Sigmoid colon (tissue), 7 donors: ENCODE data around the gene VHLL. TPM values are rescaled to one million over a fixed set of nuclear protein-coding genes. Genes with fewer than 3 reads are reported as not detected.

Experiments
- DNase-seq: peaks from one replicate; pipeline ENCODE4 v3.0.0-alpha.2; 2019
- H3K27ac ChIP-seq, 4 donors: fragments of 200-600 bp; sonication (generic); one replicate each; pipeline ENCODE4 v1.5.1; 2016 to 2019; ENCODE audit warnings: mild to moderate bottlenecking in 1 of 4
- H3K27me3 ChIP-seq, 3 donors: fragments of 200-600 bp; sonication (generic); one replicate each; pipeline ENCODE4 v1.5.1; 2019; ENCODE audit warnings: mild to moderate bottlenecking in 1 of 3
- H3K36me3 ChIP-seq, 4 donors: fragments of 200-600 bp; sonication (generic); one replicate each; pipeline ENCODE4 v1.5.1; 2016 to 2019
- H3K4me1 ChIP-seq, 4 donors: fragments of 200-600 bp; sonication (generic); one replicate each; pipeline ENCODE4 v1.5.1; 2017 to 2019
- H3K4me3 ChIP-seq, 4 donors: fragments of 200-600 bp; sonication (generic); one replicate each; pipeline ENCODE4 v1.5.1; 2017 to 2019; ENCODE audit warnings: mild to moderate bottlenecking in 2 of 4, moderate library complexity in 1 of 4
- H3K9me3 ChIP-seq, 4 donors: fragments of 200-600 bp in 3 of 4; sonication (generic) in 3 of 4; one replicate each; pipeline versions ENCODE4 v1.5.1 to v1.6.1; 2013 to 2019
- EP300 ChIP-seq, 4 donors: sonication (generic); formaldehyde crosslinking; IDR thresholded peaks; one replicate each; pipeline ENCODE4 v1.6.1; 2017; ENCODE audit warnings: antibody characterized with exemption in 4 of 4
- POLR2A ChIP-seq, 2 donors: fragments of 450-650 bp; IDR thresholded peaks; one replicate each; pipeline ENCODE4 v1.6.1; 2016; ENCODE audit warnings: antibody characterized with exemption in 2 of 2, mild to moderate bottlenecking in 2 of 2, moderate library complexity in 2 of 2
- POLR2AphosphoS5 ChIP-seq, 4 donors: sonication (generic); formaldehyde crosslinking; IDR thresholded peaks; one replicate each; pipeline ENCODE4 v1.6.1; 2017; ENCODE audit warnings: antibody characterized with exemption in 4 of 4
- WGBS, 2 donors: extraction: QIAGEN DNeasy Blood & Tissue Kit; methylation state at CpG; one replicate each; pipeline ENCODE4 v1.1.7; 2013; 5-methylcytosine and 5-hydroxymethylcytosine counted together
- intact Hi-C: fragments of 100-400 bp; cut with DNase I; formaldehyde crosslinking; loops from one replicate; pipeline ENCODE4 v1.15.1; 2023
- polyA plus RNA-seq, 3 donors: library from polyadenylated mRNA; stranded (reverse); fragments of 200-250 nt; gene quantifications; one replicate each; pipeline ENCODE4 v1.2.3, GENCODE V29; 2013
- total RNA-seq, 4 donors: library from RNA; depleted of rRNA; stranded (reverse); fragments of >200 nt; gene quantifications; one replicate each; pipeline ENCODE4 v1.1.0, GENCODE V29; 2016
- TF ChIP-seq, protein P1 (sequence below), 4 experiments: fragments of 450-650 bp in 3 of 4; fragments of 200-600 bp in 1 of 4; IDR thresholded peaks; one replicate each; pipeline ENCODE4 v1.5.1; 2016 to 2019; ENCODE audit warnings: antibody characterized with exemption in 4 of 4, mild to moderate bottlenecking in 3 of 4, moderate library complexity in 2 of 4
- donor health status: healthy with polysubstance abuse.
- donor health status: Bipolar disorder and iron deficiency.
- donor health status: healthy.

VHLL gene
- total and polyA plus RNA-seq, 7 donors = not detected

GRCh38 chr1:156282479-156283222 lies 16.5 kb downstream of the VHLL start, which contains the start of gene SMG5:
Gene SMG5, minus strand, starts transcription at chr1:156282825. Its CDS starts 145 bp downstream, at chr1:156282680.
- no peaks in the 10 kb centered on the region for H3K9me3 ChIP-seq
- H3K4me3 ChIP-seq = peak within 1 kb of the TSS; percentile 69 to 93 (median 80)
- peak within 1 kb of the TSS; percentile 84 to 92 (median 90) for H3K27ac ChIP-seq
- WGBS, 2 donors = 0% methylated on average over 50 of the region's 50 CpGs
- peak; percentile 99 for DNase-seq
- TF ChIP-seq POLR2A (IDR thresholded peaks at IDR 0.05) = peak; percentile 61 to 87
- TF ChIP-seq POLR2AphosphoS5 (IDR thresholded peaks at IDR 0.05) = peak; percentile 77 to 96 (median 88)
- TF ChIP-seq, protein P1, sequence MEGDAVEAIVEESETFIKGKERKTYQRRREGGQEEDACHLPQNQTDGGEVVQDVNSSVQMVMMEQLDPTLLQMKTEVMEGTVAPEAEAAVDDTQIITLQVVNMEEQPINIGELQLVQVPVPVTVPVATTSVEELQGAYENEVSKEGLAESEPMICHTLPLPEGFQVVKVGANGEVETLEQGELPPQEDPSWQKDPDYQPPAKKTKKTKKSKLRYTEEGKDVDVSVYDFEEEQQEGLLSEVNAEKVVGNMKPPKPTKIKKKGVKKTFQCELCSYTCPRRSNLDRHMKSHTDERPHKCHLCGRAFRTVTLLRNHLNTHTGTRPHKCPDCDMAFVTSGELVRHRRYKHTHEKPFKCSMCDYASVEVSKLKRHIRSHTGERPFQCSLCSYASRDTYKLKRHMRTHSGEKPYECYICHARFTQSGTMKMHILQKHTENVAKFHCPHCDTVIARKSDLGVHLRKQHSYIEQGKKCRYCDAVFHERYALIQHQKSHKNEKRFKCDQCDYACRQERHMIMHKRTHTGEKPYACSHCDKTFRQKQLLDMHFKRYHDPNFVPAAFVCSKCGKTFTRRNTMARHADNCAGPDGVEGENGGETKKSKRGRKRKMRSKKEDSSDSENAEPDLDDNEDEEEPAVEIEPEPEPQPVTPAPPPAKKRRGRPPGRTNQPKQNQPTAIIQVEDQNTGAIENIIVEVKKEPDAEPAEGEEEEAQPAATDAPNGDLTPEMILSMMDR (IDR thresholded peaks at IDR 0.05) = no peak
- peak in 2 of 4 donors; percentile 5 to 68 for TF ChIP-seq EP300 (IDR thresholded peaks at IDR 0.05)
- H3K36me3 ChIP-seq = peaks cover 0 to 13% (median 8%) of the 10 kb centered on the region in 4 donors
- no peaks in the 10 kb centered on the region for H3K27me3 ChIP-seq
- H3K4me1 ChIP-seq = peaks cover 0 to 33% (median 29%) of the 10 kb centered on the region in 4 donors
- intact Hi-C loops = no loop called here

DNA sequence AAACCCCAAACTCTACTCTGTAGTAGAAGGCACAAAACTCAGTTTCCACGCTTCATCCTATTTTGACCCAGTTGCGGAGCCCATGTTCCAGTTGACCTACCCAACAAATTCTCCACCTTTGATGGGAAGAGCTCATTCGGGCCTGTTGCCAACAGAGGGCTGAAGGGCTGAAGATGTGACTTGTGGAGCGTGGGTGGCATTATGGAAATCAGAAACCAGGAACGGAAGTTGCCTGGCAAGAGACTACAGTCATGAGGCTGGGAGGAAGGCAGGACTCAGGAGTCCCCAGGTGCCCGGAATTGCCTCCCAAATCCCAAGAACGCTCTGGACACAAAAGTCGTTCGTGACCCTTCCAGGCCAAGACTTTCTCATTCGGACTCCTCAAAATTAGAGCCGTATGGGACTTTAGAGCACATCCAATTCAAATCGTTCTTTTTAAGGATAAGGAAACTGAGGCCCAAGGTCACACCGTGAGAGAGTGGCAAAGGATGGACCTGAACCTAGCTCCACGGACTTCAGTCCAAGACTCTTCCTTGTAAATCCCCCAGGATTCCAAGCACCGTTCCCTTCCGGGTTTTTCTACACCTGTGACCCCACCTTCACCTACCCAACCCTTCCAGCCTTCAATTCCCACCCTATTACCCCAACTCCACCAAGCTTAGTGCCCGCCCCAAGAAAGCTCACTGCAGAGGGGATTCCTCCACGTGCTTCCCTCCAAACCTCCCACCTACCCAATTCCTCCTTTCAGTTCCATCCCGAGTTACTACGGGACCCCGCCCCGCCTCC lies 17.2 kb downstream of the VHLL start:
- TF ChIP-seq POLR2A (IDR thresholded peaks at IDR 0.05) = no peak
- TF ChIP-seq, protein P1 (IDR thresholded peaks at IDR 0.05) = no peak
- TF ChIP-seq POLR2AphosphoS5 (IDR thresholded peaks at IDR 0.05) = no peak
- TF ChIP-seq EP300 (IDR thresholded peaks at IDR 0.05) = no peak
- Histone ChIP-seq H3K36me3 (peaks cover 3 to 20% (median 10%) of the 10 kb centered on the region in 4 donors), H3K27ac (peak overlapping the region; percentile 84 to 92 (median 90)), H3K4me1 (peaks cover 0 to 33% (median 29%) of the 10 kb centered on the region in 4 donors), H3K4me3 (peak overlapping the region; percentile 69 to 93 (median 80)), H3K27me3 (no peaks in the 10 kb centered on the region), H3K9me3 (no peaks in the 10 kb centered on the region)
- 6 to 9% methylated on average over 22 of the region's 22 CpGs for WGBS, 2 donors
- intact Hi-C loops = no loop called here
- DNase-seq = no peak

DNA sequence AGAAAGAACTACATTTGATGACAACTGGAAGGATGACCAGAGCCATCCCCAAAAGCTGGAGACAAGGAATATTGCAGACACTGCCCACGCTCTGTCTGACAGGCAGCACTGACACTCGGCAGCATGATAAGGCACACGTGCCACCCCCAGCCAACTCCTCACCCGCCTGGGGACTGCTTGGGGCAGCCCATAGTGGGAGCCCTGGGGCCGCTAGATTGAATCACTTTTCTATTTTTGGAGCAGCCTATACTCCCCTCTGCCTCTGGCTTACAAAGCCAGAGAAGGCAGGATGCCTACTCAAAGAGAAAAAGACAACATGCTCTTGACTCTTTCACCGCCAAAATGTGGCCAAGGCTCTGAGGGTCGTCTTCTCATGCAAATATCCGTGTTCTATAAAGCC lies 17.8 kb downstream of the VHLL start:
- H3K36me3 ChIP-seq = peaks cover 8 to 27% (median 13%) of the 10 kb centered on the region in 4 donors
- WGBS, 2 donors = 34% methylated on average over 8 of the region's 8 CpGs
- intact Hi-C loops = no loop called here
- H3K4me1 ChIP-seq = peaks cover 0 to 33% (median 29%) of the 10 kb centered on the region in 4 donors
- no peaks in the 10 kb centered on the region for H3K9me3 ChIP-seq
- H3K27ac ChIP-seq = peak overlapping the region in 2 of 4 donors; percentile 92
- TF ChIP-seq EP300 (IDR thresholded peaks at IDR 0.05) = no peak
- TF ChIP-seq POLR2A (IDR thresholded peaks at IDR 0.05) = no peak
- no peak for TF ChIP-seq POLR2AphosphoS5 (IDR thresholded peaks at IDR 0.05)
- TF ChIP-seq, protein P1 (IDR thresholded peaks at IDR 0.05) = no peak
- H3K4me3 ChIP-seq = peak overlapping the region in 2 of 4 donors; percentile 83 to 93
- DNase-seq = no peak
- no peaks in the 10 kb centered on the region for H3K27me3 ChIP-seq

DNA sequence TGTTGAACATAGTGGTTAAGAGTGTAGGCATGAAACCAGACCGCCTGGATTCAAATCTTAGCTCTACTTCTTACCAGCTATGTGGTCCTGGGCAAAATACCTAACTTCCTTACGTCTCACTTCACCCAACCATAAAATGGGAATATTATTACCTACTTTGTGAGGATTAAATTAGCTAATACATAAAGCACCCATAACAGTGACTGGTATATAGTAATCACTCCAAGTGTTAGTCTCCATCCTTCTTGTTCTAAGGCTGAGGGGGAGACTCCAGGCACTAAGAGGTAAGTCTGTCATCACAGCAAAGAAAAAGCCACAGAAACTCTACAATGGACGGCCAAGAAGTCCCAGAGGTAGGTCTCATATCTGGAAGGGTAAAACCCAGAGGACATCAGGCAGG lies 19.3 kb downstream of the VHLL start:
- Histone ChIP-seq H3K9me3 (no peaks in the 10 kb centered on the region), H3K4me3 (no peak overlapping the region), H3K27me3 (no peaks in the 10 kb centered on the region), H3K36me3 (peaks cover 12 to 41% (median 23%) of the 10 kb centered on the region in 4 donors), H3K4me1 (peaks cover 0 to 33% (median 29%) of the 10 kb centered on the region in 4 donors), H3K27ac (no peak overlapping the region)
- no peak for DNase-seq
- 88 to 90% methylated on average over 3 of the region's 3 CpGs for WGBS, 2 donors
- no peak for TF ChIP-seq EP300 (IDR thresholded peaks at IDR 0.05)
- no peak for TF ChIP-seq POLR2A (IDR thresholded peaks at IDR 0.05)
- no peak for TF ChIP-seq POLR2AphosphoS5 (IDR thresholded peaks at IDR 0.05)
- TF ChIP-seq, protein P1 (IDR thresholded peaks at IDR 0.05) = no peak
- intact Hi-C loops = no loop called here
